ENCODE measurements around the gene SON. TPM values are rescaled to one million over a fixed set of nuclear protein-coding genes. Genes with fewer than 3 reads are reported as not detected.
A peak's percentile ranks its signal among the peaks of the same experiment; 100 is the strongest.

SON gene, protein sequence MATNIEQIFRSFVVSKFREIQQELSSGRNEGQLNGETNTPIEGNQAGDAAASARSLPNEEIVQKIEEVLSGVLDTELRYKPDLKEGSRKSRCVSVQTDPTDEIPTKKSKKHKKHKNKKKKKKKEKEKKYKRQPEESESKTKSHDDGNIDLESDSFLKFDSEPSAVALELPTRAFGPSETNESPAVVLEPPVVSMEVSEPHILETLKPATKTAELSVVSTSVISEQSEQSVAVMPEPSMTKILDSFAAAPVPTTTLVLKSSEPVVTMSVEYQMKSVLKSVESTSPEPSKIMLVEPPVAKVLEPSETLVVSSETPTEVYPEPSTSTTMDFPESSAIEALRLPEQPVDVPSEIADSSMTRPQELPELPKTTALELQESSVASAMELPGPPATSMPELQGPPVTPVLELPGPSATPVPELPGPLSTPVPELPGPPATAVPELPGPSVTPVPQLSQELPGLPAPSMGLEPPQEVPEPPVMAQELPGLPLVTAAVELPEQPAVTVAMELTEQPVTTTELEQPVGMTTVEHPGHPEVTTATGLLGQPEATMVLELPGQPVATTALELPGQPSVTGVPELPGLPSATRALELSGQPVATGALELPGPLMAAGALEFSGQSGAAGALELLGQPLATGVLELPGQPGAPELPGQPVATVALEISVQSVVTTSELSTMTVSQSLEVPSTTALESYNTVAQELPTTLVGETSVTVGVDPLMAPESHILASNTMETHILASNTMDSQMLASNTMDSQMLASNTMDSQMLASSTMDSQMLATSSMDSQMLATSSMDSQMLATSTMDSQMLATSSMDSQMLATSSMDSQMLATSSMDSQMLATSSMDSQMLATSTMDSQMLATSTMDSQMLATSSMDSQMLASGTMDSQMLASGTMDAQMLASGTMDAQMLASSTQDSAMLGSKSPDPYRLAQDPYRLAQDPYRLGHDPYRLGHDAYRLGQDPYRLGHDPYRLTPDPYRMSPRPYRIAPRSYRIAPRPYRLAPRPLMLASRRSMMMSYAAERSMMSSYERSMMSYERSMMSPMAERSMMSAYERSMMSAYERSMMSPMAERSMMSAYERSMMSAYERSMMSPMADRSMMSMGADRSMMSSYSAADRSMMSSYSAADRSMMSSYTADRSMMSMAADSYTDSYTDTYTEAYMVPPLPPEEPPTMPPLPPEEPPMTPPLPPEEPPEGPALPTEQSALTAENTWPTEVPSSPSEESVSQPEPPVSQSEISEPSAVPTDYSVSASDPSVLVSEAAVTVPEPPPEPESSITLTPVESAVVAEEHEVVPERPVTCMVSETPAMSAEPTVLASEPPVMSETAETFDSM (N-terminal part only)
- total RNA-seq (2021; ENCODE audit: unreplicated experiment) (183 TPM), Bru-seq, nascent RNA (percentile 97 among the genes with signal in this experiment), BruChase-seq, experiment 1, labeled RNA remaining after a 2-hour chase (percentile 98 among the genes with signal in this experiment), BruChase-seq, experiment 2, labeled RNA remaining after a 6-hour chase (percentile 98 among the genes with signal in this experiment)
- polyA plus RNA-seq (2012; ENCODE audit: insufficient read length): 58.4 TPM
- long read RNA-seq, full-length matches to known transcripts: 15 of 169 reads
- long read RNA-seq, partial matches to known transcripts: 114 of 169 reads
- long read RNA-seq, other reads (novel, unspliced or antisense): 40 of 169 reads

GRCh38 chr21:33542640-33543504 lies at the start of gene SON:
SON (plus strand) TSS chr21:33543038; CDS start chr21:33543093, 55 bp downstream.
- Histone ChIP-seq H3K36me3 (ENCODE audit: control insufficient read depth, insufficient read depth, low read length) (peaks cover 17% of the 10 kb centered on the region), H3K4me1 (ENCODE audit: control insufficient read depth, insufficient read depth, low read length) (peaks cover 10% of the 10 kb centered on the region), H3K27ac (ENCODE audit: low read length) (peak within 1 kb of the TSS; percentile 98), H3K27me3 (ENCODE audit: control insufficient read depth, insufficient read depth, low read length) (no peaks in the 10 kb centered on the region), H3K9me3 (ENCODE audit: control insufficient read depth, insufficient read depth, low read depth, low read length) (no peaks in the 10 kb centered on the region), H3K4me3 (ENCODE audit: low read depth in 2 of 2, low read length in 2 of 2) (peak within 1 kb of the TSS; percentile 88 to 96)
- BruUV-seq (replicated peaks): no TSS peak
- ChIA-PET POLR2A (interaction anchor here (0.6 to 0.7 kb wide), 6 partner anchors 48 to 1085 kb away, joined by 3 to 9 read pairs (median 6); no protein-coding TSS in a partner anchor), CTCF (no interaction called here)
- ATAC-seq (peak; percentile 97), DNase-seq (ENCODE audit: low read depth, low spot score) (peak; percentile 91)
- TF ChIP-seq POLR2AphosphoS5 (IDR thresholded peaks at IDR 0.05; ENCODE audit: low read depth, low read length): peak; percentile 86
- TF ChIP-seq CTCF (IDR thresholded peaks at IDR 0.05): no peak
- TF ChIP-seq SIN3A (IDR thresholded peaks at IDR 0.05; ENCODE audit: borderline replicate concordance, insufficient read depth, low read depth, low read length): peak; percentile 38; the same call in 1 of the 2 replicates
- TF ChIP-seq, protein P1, sequence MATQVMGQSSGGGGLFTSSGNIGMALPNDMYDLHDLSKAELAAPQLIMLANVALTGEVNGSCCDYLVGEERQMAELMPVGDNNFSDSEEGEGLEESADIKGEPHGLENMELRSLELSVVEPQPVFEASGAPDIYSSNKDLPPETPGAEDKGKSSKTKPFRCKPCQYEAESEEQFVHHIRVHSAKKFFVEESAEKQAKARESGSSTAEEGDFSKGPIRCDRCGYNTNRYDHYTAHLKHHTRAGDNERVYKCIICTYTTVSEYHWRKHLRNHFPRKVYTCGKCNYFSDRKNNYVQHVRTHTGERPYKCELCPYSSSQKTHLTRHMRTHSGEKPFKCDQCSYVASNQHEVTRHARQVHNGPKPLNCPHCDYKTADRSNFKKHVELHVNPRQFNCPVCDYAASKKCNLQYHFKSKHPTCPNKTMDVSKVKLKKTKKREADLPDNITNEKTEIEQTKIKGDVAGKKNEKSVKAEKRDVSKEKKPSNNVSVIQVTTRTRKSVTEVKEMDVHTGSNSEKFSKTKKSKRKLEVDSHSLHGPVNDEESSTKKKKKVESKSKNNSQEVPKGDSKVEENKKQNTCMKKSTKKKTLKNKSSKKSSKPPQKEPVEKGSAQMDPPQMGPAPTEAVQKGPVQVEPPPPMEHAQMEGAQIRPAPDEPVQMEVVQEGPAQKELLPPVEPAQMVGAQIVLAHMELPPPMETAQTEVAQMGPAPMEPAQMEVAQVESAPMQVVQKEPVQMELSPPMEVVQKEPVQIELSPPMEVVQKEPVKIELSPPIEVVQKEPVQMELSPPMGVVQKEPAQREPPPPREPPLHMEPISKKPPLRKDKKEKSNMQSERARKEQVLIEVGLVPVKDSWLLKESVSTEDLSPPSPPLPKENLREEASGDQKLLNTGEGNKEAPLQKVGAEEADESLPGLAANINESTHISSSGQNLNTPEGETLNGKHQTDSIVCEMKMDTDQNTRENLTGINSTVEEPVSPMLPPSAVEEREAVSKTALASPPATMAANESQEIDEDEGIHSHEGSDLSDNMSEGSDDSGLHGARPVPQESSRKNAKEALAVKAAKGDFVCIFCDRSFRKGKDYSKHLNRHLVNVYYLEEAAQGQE (IDR thresholded peaks at IDR 0.05; ENCODE audit: insufficient read depth in 1 of 2, low read depth in 2 of 2, low read length in 1 of 2): no peak
- no peak for TF ChIP-seq TCF7L2 (IDR thresholded peaks at IDR 0.05; ENCODE audit: low read depth, low read length)
- in situ Hi-C loops (cut with HindIII; ENCODE audit: low pct_unique_long_range_greater_than_20kb, low sequenced_read_pairs) (no loop called here), intact Hi-C loops (cut with micrococcal nuclease; ENCODE audit: unreplicated experiment) (no loop called here)
